Small intestine (tissue), 7 donors: ENCODE results near the gene LDLRAP1. TPM values are rescaled to one million over a fixed set of nuclear protein-coding genes. Genes with fewer than 3 reads are reported as not detected.

ENCODE experiments used
- DNase-seq, 2 donors: peaks; one replicate each; pipeline versions ENCODE4 v3.0.0 to v3.0.0-alpha.2; 2013
- FAIRE-seq: peaks from 2 replicates; lab custom pipeline; 2012; peaks lifted over from hg19 to GRCh38; lab: Jason Lieb, UNC
- H3K27ac ChIP-seq, 3 donors: one replicate each; pipeline ENCODE4 v1.5.1; 2013; ENCODE audit warnings: low read length in 2 of 3, mild to moderate bottlenecking in 2 of 3, control low read depth in 1 of 3, inconsistent platforms in 1 of 3, low read depth in 1 of 3, moderate library complexity in 1 of 3
- H3K27me3 ChIP-seq, 3 donors: one replicate each; pipeline ENCODE4 v1.6.1; 2013; ENCODE audit warnings: low read length in 3 of 3, inconsistent platforms in 1 of 3; ENCODE audit not compliant: control insufficient read depth in 3 of 3, insufficient read depth in 3 of 3
- H3K36me3 ChIP-seq, 3 donors: one replicate each; pipeline ENCODE4 v1.6.1; 2013; ENCODE audit warnings: low read length in 3 of 3, inconsistent platforms in 1 of 3, low read depth in 1 of 3, mild to moderate bottlenecking in 1 of 3, moderate library complexity in 1 of 3; ENCODE audit not compliant: control insufficient read depth in 3 of 3, insufficient read depth in 2 of 3
- H3K4me1 ChIP-seq, 3 donors: one replicate each; pipeline ENCODE4 v1.6.1; 2013; ENCODE audit warnings: low read length in 2 of 3, inconsistent platforms in 1 of 3, low read depth in 1 of 3, mild to moderate bottlenecking in 1 of 3, moderate library complexity in 1 of 3; ENCODE audit not compliant: control insufficient read depth in 3 of 3, insufficient read depth in 2 of 3
- H3K4me3 ChIP-seq, 3 donors: one replicate each; pipeline ENCODE4 v1.5.1; 2013; ENCODE audit warnings: low read length in 3 of 3, control low read depth in 1 of 3, inconsistent platforms in 1 of 3, low read depth in 1 of 3, mild to moderate bottlenecking in 1 of 3, moderate library complexity in 1 of 3
- H3K9me3 ChIP-seq, 2 donors: one replicate each; pipeline ENCODE4 v1.6.1; 2013; ENCODE audit warnings: low read depth in 1 of 2, low read length in 1 of 2; ENCODE audit not compliant: control insufficient read depth in 2 of 2, insufficient read depth in 1 of 2
- WGBS, 3 donors: extraction: QIAGEN DNeasy Blood & Tissue Kit; methylation state at CpG; one replicate each; pipeline ENCODE4 v1.1.7; 2013; 5-methylcytosine and 5-hydroxymethylcytosine counted together
- polyA plus RNA-seq, 4 donors: library from polyadenylated mRNA; stranded (reverse) in 3 of 4; unstranded in 1 of 4; fragments of 200-250 nt in 3 of 4; fragments of 120-200 nt in 1 of 4; gene quantifications; one replicate each; pipeline versions ENCODE4 v1.2.1 to v1.2.3, GENCODE V29; 2013
- donor health status: healthy with polysubstance abuse.
- donor health status: control.
- donor health status: control.
- donor health status: Bipolar disorder and iron deficiency.
- donor health status: healthy.

LDLRAP1 gene
- polyA plus RNA-seq, 4 donors: 9.5 to 23.3 (median 15.6) TPM

- no peak for FAIRE-seq
- H3K27ac ChIP-seq: no peak overlapping the region
- H3K9me3 ChIP-seq: peaks cover 0 to 11% of the 10 kb centered on the region in 2 donors
- DNase-seq: no peak
- no peaks in the 10 kb centered on the region for H3K36me3 ChIP-seq
- H3K4me1 ChIP-seq: no peaks in the 10 kb centered on the region
- no peaks in the 10 kb centered on the region for H3K27me3 ChIP-seq
- 88 to 92% (median 90%) methylated on average over 21 of the region's 21 CpGs for WGBS, 3 donors
- no peak overlapping the region for H3K4me3 ChIP-seq
These were observed 15.3 kb upstream of the LDLRAP1 start for GRCh38 chr1:25527946-25528595.

- Histone ChIP-seq H3K4me1 (no peaks in the 10 kb centered on the region), H3K27me3 (no peaks in the 10 kb centered on the region), H3K9me3 (peaks cover 0 to 11% of the 10 kb centered on the region in 2 donors), H3K36me3 (no peaks in the 10 kb centered on the region), H3K4me3 (no peak overlapping the region), H3K27ac (no peak overlapping the region)
- no peak for FAIRE-seq
- 84 to 92% (median 89%) methylated on average over 7 of the region's 7 CpGs for WGBS, 3 donors
- no peak for DNase-seq
These were observed 14.4 kb upstream of the LDLRAP1 start for GRCh38 chr1:25528881-25529517.

- Histone ChIP-seq H3K27me3 (no peaks in the 10 kb centered on the region), H3K36me3 (no peaks in the 10 kb centered on the region), H3K27ac (no peak overlapping the region), H3K4me1 (no peaks in the 10 kb centered on the region), H3K4me3 (no peak overlapping the region), H3K9me3 (peaks cover 0 to 10% of the 10 kb centered on the region in 2 donors)
- no peak for DNase-seq
- WGBS, 3 donors: 73 to 82% (median 74%) methylated on average over 15 to 18 of the region's 18 CpGs
- no peak for FAIRE-seq
These were observed 13.8 kb upstream of the LDLRAP1 start for GRCh38 chr1:25529518-25530185.

GRCh38 chr1:25530186-25531081, 13.0 kb upstream of the LDLRAP1 start:
- no peak for DNase-seq
- FAIRE-seq: no peak
- H3K4me3 ChIP-seq: no peak overlapping the region

GRCh38 chr1:25531082-25531461, 12.3 kb upstream of the LDLRAP1 start:
- Histone ChIP-seq H3K4me1 (no peaks in the 10 kb centered on the region), H3K36me3 (no peaks in the 10 kb centered on the region), H3K9me3 (no peaks in the 10 kb centered on the region), H3K27me3 (no peaks in the 10 kb centered on the region), H3K27ac (no peak overlapping the region), H3K4me3 (no peak overlapping the region)
- FAIRE-seq: no peak
- WGBS, 3 donors: 21 to 66% (median 23%) methylated on average over 10 to 11 of the region's 11 CpGs
- DNase-seq: peak in 1 of 2 donors; percentile 29

More at GRCh38 chr1:25530186-25531081, 13.0 kb upstream of the LDLRAP1 start:
- no peaks in the 10 kb centered on the region for H3K4me1 ChIP-seq
- H3K27me3 ChIP-seq: no peaks in the 10 kb centered on the region
- peaks cover 0 to 3% of the 10 kb centered on the region in 2 donors for H3K9me3 ChIP-seq
- no peaks in the 10 kb centered on the region for H3K36me3 ChIP-seq
- WGBS, 3 donors: 66 to 87% (median 72%) methylated on average over 21 to 22 of the region's 22 CpGs
- no peak overlapping the region for H3K27ac ChIP-seq

- Histone ChIP-seq H3K9me3 (no peaks in the 10 kb centered on the region), H3K36me3 (no peaks in the 10 kb centered on the region), H3K27ac (no peak overlapping the region), H3K4me1 (peaks cover 0 to under 1% (median 0%) of the 10 kb centered on the region in 3 donors), H3K4me3 (no peak overlapping the region), H3K27me3 (no peaks in the 10 kb centered on the region)
- FAIRE-seq (no peak), DNase-seq (no peak)
- WGBS, 3 donors: 72 to 86% (median 83%) methylated on average over 3 of the region's 3 CpGs
These were observed 10.4 kb upstream of the LDLRAP1 start for GRCh38 chr1:25532970-25533369.

GRCh38 chr1:25533775-25534409, 9.5 kb upstream of the LDLRAP1 start:
- 68 to 81% (median 75%) methylated on average over 9 of the region's 9 CpGs for WGBS, 3 donors
- H3K36me3 ChIP-seq: no peaks in the 10 kb centered on the region
- FAIRE-seq: no peak
- no peak for DNase-seq
- peaks cover 0 to 9% (median 0%) of the 10 kb centered on the region in 3 donors for H3K4me1 ChIP-seq
- H3K4me3 ChIP-seq: no peak overlapping the region
- no peak overlapping the region for H3K27ac ChIP-seq
- H3K9me3 ChIP-seq: no peaks in the 10 kb centered on the region
- no peaks in the 10 kb centered on the region for H3K27me3 ChIP-seq
